ENCODE results near the gene CDC25B.

Gene CDC25B

DNA sequence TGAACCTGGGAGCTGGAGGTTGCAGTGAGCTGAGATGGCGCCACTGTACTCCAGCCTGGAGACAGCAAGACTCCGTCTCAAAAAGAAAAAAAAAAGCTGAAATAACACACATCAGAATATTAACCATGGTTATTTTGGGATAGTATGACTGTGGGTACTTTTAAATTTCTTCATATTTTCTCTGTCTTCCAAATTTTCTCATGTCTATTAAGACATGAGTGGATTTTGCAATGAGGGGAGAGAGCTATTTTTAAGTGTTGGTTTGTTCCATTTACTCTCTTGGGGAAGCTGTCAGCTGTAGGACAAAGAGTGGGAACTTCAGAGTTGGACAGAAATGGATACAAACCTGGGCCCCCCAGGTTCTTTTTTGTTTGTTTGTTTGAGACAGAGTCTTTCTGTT, 38.8 kb upstream of the CDC25B start:
- Histone ChIP-seq H3K36me3 (ENCODE audit: low read depth) (peaks cover 20% of the 10 kb centered on the region), H3K4me3 (ENCODE audit: severe bottlenecking) (no peak overlapping the region), H3K27me3 (ENCODE audit: insufficient read depth, poor library complexity, severe bottlenecking) (no peaks in the 10 kb centered on the region), H3K9me3 (ENCODE audit: severe bottlenecking) (no peaks in the 10 kb centered on the region), H3K27ac (ENCODE audit: poor library complexity, severe bottlenecking) (no peak overlapping the region), H3K4me1 (ENCODE audit: insufficient read depth, poor library complexity, severe bottlenecking) (no peaks in the 10 kb centered on the region)
- TF ChIP-seq, protein P1, sequence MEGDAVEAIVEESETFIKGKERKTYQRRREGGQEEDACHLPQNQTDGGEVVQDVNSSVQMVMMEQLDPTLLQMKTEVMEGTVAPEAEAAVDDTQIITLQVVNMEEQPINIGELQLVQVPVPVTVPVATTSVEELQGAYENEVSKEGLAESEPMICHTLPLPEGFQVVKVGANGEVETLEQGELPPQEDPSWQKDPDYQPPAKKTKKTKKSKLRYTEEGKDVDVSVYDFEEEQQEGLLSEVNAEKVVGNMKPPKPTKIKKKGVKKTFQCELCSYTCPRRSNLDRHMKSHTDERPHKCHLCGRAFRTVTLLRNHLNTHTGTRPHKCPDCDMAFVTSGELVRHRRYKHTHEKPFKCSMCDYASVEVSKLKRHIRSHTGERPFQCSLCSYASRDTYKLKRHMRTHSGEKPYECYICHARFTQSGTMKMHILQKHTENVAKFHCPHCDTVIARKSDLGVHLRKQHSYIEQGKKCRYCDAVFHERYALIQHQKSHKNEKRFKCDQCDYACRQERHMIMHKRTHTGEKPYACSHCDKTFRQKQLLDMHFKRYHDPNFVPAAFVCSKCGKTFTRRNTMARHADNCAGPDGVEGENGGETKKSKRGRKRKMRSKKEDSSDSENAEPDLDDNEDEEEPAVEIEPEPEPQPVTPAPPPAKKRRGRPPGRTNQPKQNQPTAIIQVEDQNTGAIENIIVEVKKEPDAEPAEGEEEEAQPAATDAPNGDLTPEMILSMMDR (IDR thresholded peaks at IDR 0.05; ENCODE audit: poor library complexity, severe bottlenecking) = no peak
- ATAC-seq (ENCODE audit: low read depth) (no peak), DNase-seq (ENCODE audit: low spot score) (no peak)

DNA sequence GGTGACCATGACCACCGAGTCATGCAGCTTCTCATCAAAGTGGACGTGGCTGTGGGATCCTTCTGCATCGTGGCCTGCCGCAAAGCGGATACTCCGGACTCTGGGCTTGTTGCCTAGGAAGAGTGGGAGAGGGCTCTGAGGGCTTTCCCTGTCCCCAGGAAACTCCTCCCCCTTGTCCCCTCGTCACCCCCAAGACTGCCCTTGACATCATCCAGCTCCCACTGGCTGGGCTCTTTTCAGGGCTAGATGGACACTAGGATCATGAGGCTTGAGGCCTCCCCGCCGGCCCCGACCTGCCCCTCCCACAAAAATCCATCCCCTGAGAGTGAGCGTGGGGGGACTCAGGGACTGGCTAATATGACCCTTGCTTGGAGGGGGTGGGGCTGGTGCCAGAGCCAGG, 37.5 kb upstream of the CDC25B start:
- Histone ChIP-seq H3K9me3 (ENCODE audit: severe bottlenecking) (no peaks in the 10 kb centered on the region), H3K36me3 (ENCODE audit: low read depth) (peaks cover 20% of the 10 kb centered on the region), H3K4me1 (ENCODE audit: insufficient read depth, poor library complexity, severe bottlenecking) (no peaks in the 10 kb centered on the region), H3K27ac (ENCODE audit: poor library complexity, severe bottlenecking) (no peak overlapping the region), H3K4me3 (ENCODE audit: severe bottlenecking) (no peak overlapping the region), H3K27me3 (ENCODE audit: insufficient read depth, poor library complexity, severe bottlenecking) (no peaks in the 10 kb centered on the region)
- no peak for ATAC-seq (ENCODE audit: low read depth)
- DNase-seq (ENCODE audit: low spot score) = no peak
- TF ChIP-seq, protein P1 (IDR thresholded peaks at IDR 0.05; ENCODE audit: poor library complexity, severe bottlenecking) = no peak

DNA sequence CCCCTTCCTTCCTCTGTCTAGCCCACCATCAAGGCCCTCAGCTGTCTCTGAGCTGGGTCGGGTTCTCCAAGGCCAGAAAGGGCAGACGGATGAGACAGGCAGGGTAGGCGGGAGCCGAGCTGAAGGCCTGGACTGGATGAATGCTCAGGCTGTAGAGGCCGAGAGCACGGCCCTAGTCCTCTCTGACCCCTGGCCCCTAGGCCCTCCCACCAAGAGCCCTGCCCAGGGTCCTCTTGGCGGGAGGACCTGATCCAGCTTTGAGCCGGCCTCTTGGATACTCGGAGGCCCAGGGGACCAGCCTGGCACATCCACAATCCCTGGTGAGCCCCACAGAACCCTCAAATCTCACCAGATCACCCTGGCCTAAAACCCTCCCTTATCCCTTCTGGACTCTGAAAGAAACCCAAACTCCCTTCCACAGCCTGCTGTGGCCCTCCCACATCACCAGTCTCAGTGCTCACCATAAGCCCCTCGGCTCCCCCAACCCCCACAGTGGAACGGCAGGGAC, 36.7 kb upstream of the CDC25B start:
- DNase-seq (ENCODE audit: low spot score) = no peak
- Histone ChIP-seq H3K27ac (ENCODE audit: poor library complexity, severe bottlenecking) (no peak overlapping the region), H3K36me3 (ENCODE audit: low read depth) (peaks cover 20% of the 10 kb centered on the region), H3K4me3 (ENCODE audit: severe bottlenecking) (no peak overlapping the region), H3K9me3 (ENCODE audit: severe bottlenecking) (no peaks in the 10 kb centered on the region), H3K27me3 (ENCODE audit: insufficient read depth, poor library complexity, severe bottlenecking) (no peaks in the 10 kb centered on the region), H3K4me1 (ENCODE audit: insufficient read depth, poor library complexity, severe bottlenecking) (no peaks in the 10 kb centered on the region)
- TF ChIP-seq, protein P1 (IDR thresholded peaks at IDR 0.05; ENCODE audit: poor library complexity, severe bottlenecking) = no peak
- ATAC-seq (ENCODE audit: low read depth) = no peak

DNA sequence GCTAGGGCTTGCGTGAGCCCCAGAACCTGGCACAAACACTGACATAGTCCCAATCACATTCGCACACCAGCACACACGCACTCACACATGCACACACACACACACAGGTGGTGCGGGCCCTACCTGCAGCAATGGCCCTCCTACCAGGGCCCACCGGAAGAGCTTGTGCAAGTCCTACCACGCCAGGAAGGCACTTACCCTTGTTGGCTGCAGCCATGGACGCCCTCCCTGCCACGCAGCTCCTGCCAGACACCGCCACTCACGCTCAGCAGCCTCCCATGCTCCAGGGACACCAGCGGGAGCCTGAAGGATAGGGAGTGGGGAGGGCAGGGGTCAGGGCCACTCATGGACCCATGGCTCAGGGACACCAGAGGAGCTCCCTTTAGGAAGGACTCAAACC, 36.2 kb upstream of the CDC25B start:
- Histone ChIP-seq H3K27ac (ENCODE audit: poor library complexity, severe bottlenecking) (no peak overlapping the region), H3K4me3 (ENCODE audit: severe bottlenecking) (no peak overlapping the region), H3K36me3 (ENCODE audit: low read depth) (peaks cover 20% of the 10 kb centered on the region), H3K4me1 (ENCODE audit: insufficient read depth, poor library complexity, severe bottlenecking) (no peaks in the 10 kb centered on the region), H3K9me3 (ENCODE audit: severe bottlenecking) (no peaks in the 10 kb centered on the region), H3K27me3 (ENCODE audit: insufficient read depth, poor library complexity, severe bottlenecking) (no peaks in the 10 kb centered on the region)
- DNase-seq (ENCODE audit: low spot score) (no peak), ATAC-seq (ENCODE audit: low read depth) (no peak)
- TF ChIP-seq, protein P1 (IDR thresholded peaks at IDR 0.05; ENCODE audit: poor library complexity, severe bottlenecking) = no peak

DNA sequence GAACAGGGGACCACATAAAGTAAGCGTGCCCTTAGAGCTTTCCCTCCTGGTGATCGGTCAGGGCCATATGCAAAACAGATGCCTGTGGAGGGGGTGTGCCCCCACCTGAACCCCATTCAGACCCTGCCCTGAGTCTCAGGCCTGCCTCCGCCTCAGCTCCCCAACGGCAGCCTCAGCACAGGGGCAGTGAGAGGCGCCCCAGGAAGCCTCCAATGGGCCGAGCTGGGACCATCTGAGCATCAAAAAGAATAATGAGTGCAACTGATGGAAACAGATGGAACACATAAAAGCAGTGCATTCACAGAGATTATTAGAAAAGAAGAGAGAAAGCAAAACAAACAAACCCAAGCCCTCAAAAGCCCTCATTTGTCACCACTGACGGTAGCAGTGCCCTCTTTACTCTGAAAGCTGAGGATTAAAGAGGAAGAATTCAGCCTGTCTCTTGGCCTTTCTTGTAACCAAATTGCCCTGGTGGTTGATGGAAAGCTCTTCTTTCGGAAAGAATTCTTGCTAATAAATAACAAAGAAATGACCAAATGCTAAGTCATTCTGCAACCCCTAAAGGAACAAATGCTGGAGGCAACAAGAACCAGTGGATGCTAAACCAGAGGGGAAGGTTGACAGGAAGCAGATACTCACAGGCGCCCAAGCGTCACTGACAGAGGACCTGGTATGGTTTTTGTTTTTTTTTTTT, 35.3 kb upstream of the CDC25B start:
- H3K4me3 ChIP-seq (ENCODE audit: severe bottlenecking) = no peak overlapping the region
- no peak overlapping the region for H3K27ac ChIP-seq (ENCODE audit: poor library complexity, severe bottlenecking)
- DNase-seq (ENCODE audit: low spot score) = no peak
- TF ChIP-seq, protein P1 (IDR thresholded peaks at IDR 0.05; ENCODE audit: poor library complexity, severe bottlenecking) = no peak
- ATAC-seq (ENCODE audit: low read depth) = no peak
- no peaks in the 10 kb centered on the region for H3K27me3 ChIP-seq (ENCODE audit: insufficient read depth, poor library complexity, severe bottlenecking)
- no peaks in the 10 kb centered on the region for H3K9me3 ChIP-seq (ENCODE audit: severe bottlenecking)
- H3K36me3 ChIP-seq (ENCODE audit: low read depth) = peaks cover 20% of the 10 kb centered on the region
- H3K4me1 ChIP-seq (ENCODE audit: insufficient read depth, poor library complexity, severe bottlenecking) = no peaks in the 10 kb centered on the region

Data from RWPE2 (cell line).